HG03442 (cell line): ENCODE measurements around the gene FKRP.
"Not testable (repeated sequence)": the region's sequence is repeated elsewhere in the genome, so short reads cannot be mapped to it uniquely, and the experiment has no call there.

Source experiments
- ATAC-seq: cut with Tn5 transposase; IDR thresholded peaks from one replicate; pipeline ENCODE4 v1.9.1; 2021; ENCODE audit warnings: mild to moderate bottlenecking, moderate library complexity; ENCODE audit not compliant: unreplicated experiment

Gene FKRP, protein sequence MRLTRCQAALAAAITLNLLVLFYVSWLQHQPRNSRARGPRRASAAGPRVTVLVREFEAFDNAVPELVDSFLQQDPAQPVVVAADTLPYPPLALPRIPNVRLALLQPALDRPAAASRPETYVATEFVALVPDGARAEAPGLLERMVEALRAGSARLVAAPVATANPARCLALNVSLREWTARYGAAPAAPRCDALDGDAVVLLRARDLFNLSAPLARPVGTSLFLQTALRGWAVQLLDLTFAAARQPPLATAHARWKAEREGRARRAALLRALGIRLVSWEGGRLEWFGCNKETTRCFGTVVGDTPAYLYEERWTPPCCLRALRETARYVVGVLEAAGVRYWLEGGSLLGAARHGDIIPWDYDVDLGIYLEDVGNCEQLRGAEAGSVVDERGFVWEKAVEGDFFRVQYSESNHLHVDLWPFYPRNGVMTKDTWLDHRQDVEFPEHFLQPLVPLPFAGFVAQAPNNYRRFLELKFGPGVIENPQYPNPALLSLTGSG

DNA sequence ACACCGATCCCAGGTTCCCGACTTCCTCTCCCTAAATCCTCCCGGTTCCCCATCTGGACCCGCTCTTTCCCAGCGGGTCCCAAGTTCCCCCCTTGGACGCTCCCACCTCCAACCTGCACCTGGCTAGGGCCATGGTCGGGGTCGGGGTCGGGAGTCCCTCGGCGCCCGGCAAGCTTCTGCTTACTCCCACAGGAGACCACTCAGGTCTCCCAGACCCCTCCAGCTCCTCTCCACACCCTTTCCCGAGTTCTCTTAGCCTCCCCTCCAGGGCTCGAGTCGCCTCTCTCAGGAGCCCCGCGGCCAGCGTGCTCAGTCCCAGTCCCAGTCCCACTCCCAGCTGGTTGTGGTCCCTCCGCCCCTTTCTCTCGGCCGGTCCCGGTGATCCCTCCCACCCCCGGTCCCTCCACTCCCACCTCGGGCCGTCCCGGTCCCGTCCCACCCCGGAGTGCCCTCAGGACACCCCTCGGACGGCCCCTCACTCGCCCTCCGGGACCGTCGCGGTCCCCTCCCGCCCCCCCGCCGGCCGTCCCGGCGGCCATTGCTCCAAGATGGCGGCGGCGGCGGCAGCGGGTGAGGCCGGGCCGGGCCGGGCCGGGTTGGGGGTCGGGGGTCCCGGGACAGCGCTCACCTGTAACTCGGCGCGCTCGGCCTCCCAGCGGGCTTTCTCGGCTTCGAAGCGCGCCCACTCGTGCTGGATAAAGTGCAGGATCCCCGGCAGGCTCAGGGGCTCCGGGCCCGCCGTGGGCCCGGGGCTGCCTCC lies at the start of gene FKRP:
Gene FKRP (plus strand): TSS at position 537 of the 760 bp plus-strand sequence. CDS start 9,394 bp downstream, outside the sequence.
- peak; percentile 40 for ATAC-seq

DNA sequence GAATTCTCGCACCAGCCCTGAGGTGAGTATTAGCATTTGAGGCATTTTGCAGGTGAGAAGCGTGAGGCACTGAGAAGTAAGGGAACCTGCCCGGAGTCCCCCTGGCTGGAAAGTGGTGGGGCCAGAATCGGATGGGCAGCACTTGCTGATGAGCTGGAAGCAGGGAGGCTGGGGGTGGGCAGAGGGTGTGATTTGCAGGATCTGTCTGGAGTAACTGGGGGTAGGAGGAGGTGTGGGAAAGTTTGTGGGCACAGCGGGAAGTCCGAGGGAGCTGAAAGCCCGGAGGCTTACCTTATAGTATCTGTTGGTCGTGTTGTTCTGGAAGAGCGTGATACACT lies 49.0 kb upstream of the FKRP start:
- no peak for ATAC-seq

DNA sequence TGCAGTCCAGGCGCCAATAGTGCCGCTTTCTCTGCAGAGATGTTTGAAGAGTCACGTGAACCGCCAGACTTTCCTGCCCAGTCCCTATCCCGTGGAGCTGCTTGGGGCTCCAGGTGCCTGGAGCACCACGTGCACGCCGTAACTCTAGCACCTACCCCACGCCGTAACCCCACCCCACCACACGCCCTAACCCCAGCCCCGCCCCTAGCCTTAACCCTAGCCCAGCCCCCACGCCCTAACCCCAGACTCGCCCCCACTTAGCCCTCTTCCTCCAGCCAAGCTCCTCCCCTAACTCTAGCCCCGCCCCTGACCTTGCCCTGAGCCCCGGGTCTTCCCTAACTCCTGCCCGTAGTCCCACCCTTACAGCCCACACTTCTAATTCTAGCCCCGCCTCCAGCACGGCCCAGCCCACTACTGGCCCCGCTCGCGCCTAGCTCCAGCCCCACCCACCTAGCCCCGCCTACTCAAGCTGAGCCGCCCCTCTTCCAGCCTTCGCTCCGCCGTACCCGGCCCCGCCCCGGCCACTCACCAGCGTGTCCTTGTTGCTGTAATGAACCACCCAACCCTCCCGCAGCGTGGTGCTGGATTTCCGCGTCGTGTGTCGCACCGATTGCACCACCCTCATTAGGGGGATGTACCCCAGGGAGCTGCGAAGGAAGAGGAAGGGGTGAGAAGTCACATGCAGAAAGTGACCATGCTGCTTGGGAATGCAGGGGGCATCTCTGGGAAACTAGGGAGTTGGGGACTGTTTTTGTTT lies 48.5 kb upstream of the FKRP start:
- no peak for ATAC-seq

DNA sequence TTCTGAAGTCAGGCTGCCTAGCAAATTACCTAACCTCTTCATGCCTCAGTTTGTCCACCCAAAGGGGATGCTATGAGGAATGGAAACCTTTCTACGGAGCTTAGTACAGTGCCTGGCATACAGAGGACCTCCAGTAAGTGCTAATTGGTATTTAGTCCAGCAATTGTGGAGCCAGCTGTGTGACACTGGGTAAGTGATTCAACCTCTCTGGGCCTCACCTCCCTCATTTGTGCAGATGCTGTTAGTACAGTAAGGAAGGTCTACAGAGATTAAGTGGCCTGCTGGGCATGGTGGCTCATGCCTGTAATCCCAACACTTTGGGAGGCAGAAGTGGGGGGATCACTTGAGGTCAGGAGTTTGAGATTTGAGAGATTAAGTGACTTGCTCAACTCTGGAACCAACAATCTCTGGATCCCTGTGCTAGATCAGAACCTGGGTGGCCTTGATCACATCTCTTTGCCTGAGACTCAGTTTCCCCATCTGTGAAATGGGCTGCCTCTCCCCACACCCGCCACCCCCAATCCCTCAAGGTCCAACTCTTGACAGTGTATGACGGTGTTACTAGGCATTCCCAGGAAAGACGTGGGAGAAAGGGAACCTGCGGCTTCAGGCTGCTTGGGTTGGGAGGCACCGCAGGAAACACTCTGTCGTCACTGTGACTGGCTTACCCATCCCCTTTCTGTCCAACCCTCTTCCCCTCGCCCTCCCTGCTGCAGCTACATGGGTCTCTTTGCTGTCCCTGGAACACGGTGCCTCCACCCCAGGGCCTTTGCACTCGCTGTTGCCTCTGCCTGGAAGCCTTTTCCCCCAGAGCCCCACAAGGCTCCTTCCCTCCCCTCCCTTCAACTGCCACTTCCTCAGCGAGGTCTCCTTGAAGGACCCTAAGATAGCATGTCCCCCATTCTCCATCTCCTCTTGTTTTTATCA lies 47.2 kb upstream of the FKRP start:
- ATAC-seq = no peak

DNA sequence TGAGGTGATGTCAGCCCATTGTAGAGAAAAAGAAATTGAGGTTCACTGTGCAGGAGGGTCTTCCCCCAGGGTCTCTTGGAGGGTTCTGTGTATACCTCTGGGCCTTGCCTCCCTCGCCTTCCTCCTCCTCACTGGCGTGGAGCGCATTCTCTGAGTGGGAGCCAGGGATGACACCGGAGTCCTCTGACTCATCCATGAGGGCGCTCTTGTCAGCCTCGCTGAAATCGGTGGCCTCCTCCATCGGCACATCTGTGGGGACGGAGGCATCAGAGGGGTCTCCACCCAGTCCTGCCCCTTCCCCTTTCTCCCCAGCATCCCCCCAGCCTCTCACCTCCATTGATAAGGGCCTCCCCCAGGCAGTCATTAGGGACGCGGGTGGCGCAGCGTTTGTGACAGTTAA lies 45.2 kb upstream of the FKRP start:
- ATAC-seq = no peak

DNA sequence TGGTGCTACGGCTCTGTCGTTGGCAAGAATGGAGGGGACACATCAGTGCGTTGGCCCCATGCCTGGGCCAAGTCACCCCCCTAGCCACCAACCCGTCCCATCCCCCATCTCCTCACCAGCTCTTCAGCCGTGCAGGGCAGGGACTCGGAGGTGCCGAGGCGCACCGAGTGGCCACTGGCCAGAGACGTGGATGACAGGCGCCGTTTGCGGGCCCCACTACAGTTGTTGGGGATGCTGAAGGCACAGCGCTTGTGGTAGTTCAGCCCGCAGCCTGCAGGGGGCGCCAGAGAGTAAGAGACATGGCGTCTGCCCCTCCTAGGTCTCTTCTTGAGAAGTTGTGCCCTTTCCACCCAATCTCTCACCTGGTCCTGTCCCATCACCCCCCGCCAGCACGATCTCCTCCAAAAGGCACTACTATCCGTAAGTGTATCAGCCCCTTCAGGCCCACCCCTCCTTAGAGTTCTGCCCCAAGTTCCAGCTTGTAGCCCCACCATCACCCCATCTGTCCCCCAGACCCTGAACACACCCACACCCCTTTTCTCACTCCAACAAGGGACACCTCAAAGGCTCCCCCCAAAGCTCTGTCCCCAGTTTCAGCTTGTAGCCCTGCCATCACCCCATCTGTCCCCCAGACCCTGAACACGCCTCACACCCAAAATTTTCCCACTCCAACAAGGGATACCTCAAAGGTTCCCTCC lies 41.3 kb upstream of the FKRP start:
- ATAC-seq = no peak

DNA sequence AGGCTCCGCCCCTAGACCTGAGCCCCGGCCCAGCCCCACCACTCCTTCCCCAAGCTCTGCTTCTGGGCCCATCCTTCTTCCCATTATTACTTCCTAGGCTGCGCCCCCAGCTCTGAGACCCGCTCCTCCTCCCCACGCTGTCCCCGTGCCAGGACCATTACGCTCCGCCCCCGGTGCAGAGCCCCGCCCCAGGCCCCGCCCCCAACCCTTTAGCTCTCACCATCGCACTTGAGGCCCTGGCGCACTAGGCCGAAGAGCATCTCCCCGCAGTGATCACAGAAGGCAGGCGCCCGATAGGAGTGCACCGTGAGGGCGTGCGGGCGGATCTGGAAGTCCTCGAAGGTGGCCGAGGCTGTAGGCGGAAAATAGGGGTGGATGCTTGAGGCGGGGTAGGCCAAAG lies 35.2 kb upstream of the FKRP start:
- no peak for ATAC-seq

DNA sequence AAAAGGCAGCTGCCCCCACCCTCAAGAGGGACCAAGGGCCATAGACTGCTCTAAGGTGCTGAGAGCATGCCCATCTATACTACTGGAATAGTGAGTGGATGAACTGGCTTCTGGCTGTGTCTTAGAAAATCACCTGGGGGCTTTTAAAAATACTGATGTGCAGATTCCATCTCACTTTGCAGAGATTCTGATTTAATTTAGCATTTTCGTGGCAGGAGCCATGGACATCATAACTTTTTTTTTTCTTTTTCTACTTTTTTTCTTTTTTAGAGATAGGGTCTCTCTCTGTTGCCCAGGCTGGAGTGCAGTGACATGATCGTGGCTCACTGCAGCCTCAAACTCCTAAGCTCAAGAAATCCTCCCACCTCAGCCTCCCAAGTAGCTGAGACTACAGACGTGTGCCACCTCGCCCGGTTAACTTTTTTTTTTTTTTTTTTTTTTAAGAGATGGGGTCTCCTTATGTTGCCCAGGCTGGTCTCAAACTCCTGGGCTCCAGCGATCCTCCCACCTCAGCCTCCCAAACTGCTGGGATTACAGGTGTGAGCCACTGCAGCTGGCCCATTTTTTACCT lies 33.0 kb upstream of the FKRP start:
- ATAC-seq = not testable (repeated sequence)

DNA sequence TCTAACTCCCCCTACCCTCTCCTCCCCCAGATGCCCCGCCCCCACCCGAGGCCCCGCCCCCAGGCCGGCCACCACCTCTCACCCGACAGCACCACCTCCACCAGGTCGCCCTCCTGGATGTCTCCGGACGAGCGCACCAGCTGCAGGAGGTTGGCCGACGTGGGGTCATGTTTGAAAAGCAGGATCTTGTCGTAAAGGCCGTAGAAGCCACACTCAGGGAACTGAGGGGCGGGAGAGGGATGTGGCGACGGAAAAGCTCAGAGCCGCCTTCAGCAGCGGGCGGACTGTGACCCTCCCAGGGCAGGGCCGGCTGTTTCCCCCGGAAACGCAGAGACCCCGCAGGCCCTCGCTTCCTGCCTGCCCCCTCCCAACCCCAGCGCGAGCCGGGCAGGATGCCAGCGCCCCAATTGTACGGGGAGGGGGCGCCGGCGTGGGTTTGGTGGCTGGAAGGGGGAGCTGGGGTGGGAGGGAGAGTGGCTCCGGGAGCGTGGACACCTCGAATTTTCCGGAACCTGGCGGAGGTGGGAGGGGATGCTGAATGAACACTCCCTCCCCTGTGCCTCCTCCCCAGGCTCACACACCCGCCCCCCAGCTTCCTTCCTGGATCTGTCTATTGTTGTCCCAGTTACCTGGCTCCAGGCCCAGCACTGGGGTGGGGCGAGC lies 31.9 kb upstream of the FKRP start:
- ATAC-seq = no peak

DNA sequence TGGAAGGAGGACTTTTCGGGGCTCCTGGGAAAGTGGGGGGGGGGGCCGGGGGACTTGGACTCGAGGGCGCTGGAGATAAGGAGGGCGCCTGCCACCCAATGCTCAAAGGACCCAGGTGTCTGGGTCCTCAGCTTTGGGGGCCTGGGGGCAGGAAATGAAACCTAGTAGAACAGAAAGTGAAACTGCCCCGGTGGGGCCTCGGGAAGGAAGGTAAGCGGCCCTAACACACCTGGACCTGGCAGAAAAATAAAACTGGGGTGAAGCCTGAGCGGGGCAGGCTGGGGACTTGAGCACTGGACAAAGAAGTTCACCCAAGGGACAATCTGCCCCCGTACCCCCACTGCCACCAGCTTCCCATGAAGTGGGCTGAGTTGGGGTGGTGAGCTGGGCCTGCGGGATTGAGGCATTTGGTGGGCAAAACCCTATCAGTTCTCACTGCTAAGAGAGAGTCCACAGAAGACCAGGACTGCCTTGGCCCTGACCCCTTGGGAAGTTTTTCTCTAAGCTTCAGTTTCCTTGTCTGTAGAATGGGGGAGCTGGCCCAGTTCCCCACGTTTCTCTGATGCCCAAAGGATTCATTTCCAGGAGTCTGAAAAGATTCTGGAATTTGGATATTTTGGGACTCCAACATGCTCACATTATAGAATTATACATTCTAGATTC lies 31.3 kb upstream of the FKRP start:
- no peak for ATAC-seq

DNA sequence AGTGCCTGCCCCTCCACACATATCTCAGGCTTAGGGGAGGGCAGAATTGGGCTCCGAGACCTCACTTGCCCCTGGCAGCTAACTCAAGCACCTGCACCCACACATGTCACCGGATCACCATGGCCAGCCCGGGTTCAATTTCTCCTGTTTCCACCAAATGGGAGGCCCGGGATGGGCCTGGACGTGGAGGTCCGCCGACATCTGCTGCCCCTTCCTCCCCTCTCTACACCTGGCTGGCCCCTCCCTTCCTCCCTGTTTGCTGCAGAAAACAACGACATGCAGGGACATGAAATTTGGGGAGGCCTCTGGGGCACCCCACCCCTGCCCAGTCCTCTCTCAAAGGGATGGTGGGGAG lies 30.3 kb upstream of the FKRP start:
- ATAC-seq = no peak

DNA sequence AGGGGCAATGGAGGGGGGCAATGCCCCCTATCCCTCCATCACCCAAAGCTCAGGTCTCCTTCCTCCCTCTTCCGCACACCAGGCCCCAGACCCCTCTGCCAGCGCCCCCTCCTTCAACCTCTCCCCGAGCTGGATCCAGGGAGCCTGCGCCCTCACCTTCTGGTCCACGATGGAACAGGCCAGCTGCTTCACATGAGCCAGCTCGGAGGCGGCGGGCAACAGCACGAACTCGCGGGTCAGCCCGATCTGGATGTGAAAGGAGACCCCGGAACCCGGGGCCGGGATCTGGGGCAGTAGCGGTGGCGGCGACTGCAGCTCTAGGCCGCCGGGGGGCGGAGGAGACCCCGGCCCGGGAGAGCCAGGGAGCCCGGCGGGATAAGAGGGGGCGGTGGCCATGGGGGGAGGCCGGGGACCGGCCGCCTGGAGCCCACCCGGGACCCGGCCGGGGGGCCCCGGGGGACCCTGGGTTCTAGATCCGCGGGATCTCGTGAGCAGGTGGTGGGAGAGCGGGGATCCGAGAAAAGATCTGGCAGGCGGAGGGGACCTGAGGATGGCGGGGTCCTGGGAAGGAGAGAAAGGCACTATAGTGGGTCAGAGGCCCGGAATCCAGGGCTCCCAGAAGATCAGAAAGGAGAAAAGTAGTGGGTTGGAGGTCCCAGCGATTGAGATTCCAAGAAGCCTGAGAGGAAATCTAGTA lies 29.7 kb upstream of the FKRP start:
- no peak for ATAC-seq

DNA sequence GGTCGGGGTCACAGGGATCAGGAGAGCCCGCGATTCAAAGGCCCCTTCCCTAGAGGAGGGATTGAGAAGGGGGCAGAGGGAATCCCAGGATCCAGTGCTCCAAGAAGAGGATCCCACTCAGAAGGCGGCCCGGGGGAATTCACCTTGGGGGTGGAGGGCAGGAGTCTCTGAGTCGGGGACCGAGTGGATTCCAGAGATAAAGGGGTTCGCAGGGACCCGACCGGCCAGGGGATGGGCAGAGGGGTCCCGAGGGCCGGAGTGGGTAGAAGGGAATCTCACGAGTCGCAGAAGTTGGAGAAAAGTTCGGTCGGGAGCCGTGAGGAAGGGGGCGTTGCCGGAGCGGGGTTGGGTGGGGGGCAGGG lies 29.2 kb upstream of the FKRP start:
- no peak for ATAC-seq

DNA sequence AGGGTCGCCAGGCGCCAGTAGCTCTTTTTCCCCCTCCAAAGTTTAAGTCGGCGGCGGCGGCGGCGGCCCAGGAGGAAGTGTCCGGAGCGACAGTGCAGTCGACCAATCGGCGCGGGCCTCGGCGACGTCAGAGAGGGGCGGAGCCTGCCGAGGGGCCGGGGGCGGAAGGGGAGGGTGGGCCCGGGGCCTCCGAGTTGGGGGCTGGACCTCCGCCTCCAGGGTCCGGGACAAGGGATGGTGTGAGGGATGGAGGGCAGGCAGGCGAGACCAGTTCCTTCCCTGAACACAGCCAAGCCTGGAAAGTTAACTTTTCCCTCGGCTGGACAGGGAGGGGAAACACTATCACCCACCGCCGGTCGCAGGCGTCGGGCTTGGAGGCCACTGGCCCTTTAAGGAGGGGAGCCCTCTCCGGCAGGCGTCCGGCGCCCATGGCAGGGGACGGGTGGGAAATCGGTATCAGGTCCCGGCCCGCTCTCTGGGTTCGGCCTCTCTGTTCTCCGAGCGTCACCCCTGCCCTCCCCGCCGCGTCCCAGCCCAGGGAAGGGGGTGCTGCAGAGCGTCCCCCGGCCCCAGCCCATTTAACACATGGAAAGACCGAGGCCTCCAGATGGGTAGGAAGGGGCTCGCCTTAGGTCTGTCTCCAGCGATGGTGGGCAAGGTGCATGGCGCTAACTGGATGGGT lies 28.7 kb upstream of the FKRP start, which contains the start of gene PRKD2:
Gene PRKD2 (minus strand): TSS at position 81 of the 682 bp plus-strand sequence. CDS start 744 bp downstream, outside the sequence.
- peak; percentile 36 for ATAC-seq

DNA sequence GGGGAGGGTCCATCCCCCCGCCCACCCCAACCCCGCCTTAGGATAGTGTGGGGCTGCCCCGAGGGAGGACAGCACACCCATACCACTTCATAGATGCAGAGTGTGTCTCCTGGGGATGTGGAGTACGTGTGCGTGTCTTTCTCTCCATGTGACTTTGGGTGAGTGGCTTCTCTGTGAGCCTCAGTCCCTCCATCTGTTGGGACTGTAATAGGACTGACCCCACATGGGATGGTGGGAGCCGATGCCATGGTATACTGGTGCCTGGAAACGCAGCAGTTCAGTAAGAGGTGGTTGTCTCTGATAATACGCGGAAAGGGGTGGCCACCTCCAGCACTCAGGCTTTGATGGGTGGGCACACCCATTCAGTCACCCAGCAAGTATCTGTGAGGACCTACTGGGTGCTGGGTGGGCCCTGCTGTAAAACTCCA lies 28.1 kb upstream of the FKRP start:
- peak; percentile 1 for ATAC-seq

DNA sequence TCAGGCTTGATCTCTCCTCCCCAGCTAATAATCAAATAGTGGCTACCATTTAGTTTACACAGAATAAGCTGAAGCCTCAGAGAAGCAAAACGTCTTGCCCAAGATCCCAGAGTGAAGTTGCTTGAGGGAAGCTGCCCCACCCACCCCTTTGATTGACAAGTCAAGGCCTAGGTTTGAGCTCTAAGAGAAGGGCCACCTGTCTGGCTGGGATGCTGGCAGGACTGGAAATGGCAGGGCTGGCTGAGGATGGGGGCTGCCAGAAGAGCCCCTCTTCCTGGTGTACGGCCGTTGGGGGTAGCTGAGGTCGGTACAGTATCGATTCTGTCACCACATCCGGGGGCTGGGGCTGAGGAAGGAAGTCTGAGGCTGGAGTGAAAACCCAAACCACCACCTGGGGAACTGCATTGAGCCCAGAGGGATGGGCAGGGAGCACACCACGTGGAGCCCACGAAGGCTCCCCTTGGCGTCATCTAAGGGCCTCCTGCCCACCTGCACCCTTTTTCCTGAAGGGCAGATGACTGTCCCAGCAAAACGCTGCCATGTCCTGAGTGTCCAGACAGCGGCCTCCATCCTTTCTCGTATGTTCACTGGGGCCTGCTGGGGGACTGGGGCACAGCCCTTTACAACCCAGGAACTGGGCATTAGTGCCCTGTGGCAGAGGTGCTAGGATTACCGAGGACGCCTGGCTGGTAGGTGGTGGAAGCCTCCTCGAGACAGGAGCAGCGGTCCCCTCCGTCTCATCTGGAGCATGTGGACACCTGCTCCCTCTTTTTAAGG lies 27.5 kb upstream of the FKRP start:
- ATAC-seq = no peak
